Activated CD8-positive, alpha-beta memory T cell treated with anti-CD3 and anti-CD28 coated beads, Interleukin-2, amount 50 U/mL, for 1 hour (primary cell): ENCODE data around the gene RASGEF1B.
"Not testable (repeated sequence)": the region's sequence is repeated elsewhere in the genome, so short reads cannot be mapped to it uniquely, and the experiment has no call there.

Experiments used
- DNase-seq: peaks from one replicate; pipeline ENCODE4 v3.0.0-alpha.2; 2020; ENCODE audit errors: extremely low read depth

The RASGEF1B gene

GRCh38 chr4:81498551-81499099, 26.9 kb upstream of the RASGEF1B start:
- no peak for DNase-seq

GRCh38 chr4:81498046-81498445, 26.3 kb upstream of the RASGEF1B start:
- no peak for DNase-seq

- no peak for DNase-seq
These were observed 23.6 kb upstream of the RASGEF1B start for GRCh38 chr4:81495345-81495744.

- DNase-seq = no peak
These were observed 22.3 kb upstream of the RASGEF1B start for GRCh38 chr4:81494031-81494431.

- DNase-seq = no peak
These were observed 21.0 kb upstream of the RASGEF1B start for GRCh38 chr4:81492606-81493230.

- no peak for DNase-seq
These were observed 20.2 kb upstream of the RASGEF1B start for GRCh38 chr4:81491943-81492342.

- DNase-seq = no peak
These were observed 18.9 kb upstream of the RASGEF1B start for GRCh38 chr4:81490403-81491160.

GRCh38 chr4:81486502-81486901, 14.8 kb upstream of the RASGEF1B start:
- DNase-seq = no peak

- DNase-seq = no peak
These were observed 13.7 kb upstream of the RASGEF1B start for GRCh38 chr4:81485310-81485980.

- DNase-seq = no peak
These were observed 10.6 kb upstream of the RASGEF1B start for GRCh38 chr4:81482326-81482725.

GRCh38 chr4:81481151-81481550, 9.4 kb upstream of the RASGEF1B start:
- no peak for DNase-seq

- DNase-seq = not testable (repeated sequence)
These were observed 7.9 kb upstream of the RASGEF1B start for GRCh38 chr4:81479573-81479972.

- DNase-seq = not testable (repeated sequence)
These were observed 1.9 kb upstream of the RASGEF1B start for GRCh38 chr4:81473331-81474265.

- no peak for DNase-seq
These were observed 825 bp upstream of the RASGEF1B start for GRCh38 chr4:81472281-81473182.

GRCh38 chr4:81471298-81471587, 464 bp downstream of the RASGEF1B start:
- no peak for DNase-seq

GRCh38 chr4:81470456-81471297, 1.0 kb downstream of the RASGEF1B start:
- DNase-seq = no peak

GRCh38 chr4:81469781-81470455, 1.8 kb downstream of the RASGEF1B start:
- no peak for DNase-seq

- DNase-seq = no peak
These were observed 3.0 kb downstream of the RASGEF1B start for GRCh38 chr4:81468678-81469077.

GRCh38 chr4:81467672-81467964, 4.1 kb downstream of the RASGEF1B start:
- no peak for DNase-seq
